CD4-positive, CD25-positive, alpha-beta regulatory T cell (primary cell): ENCODE results near the gene ZNF579. TPM values are rescaled to one million over a fixed set of nuclear protein-coding genes. Genes with fewer than 3 reads are reported as not detected.

Source experiments
- ATAC-seq, 2 donors: fragments of 150-1000 bp; cut with Tn5 transposase; one replicate each; pipeline ENCODE4 v1.10.0; 2021; ENCODE audit warnings: low read depth in 2 of 2, moderate number of reproducible peaks in 2 of 2, moderate library complexity in 1 of 2
- DNase-seq, 3 donors: peaks; one replicate each; pipeline versions ENCODE4 v3.0.0 to v3.0.0-alpha.2; 2012 to 2022; ENCODE audit warnings: mixed read lengths in 1 of 3
- H3K27ac ChIP-seq: one replicate; pipeline ENCODE4 v1.7.0; 2013; ENCODE audit warnings: mild to moderate bottlenecking, low read length; ENCODE audit not compliant: insufficient read depth, poor library complexity, severe bottlenecking
- H3K27me3 ChIP-seq: one replicate; pipeline ENCODE4 v1.7.0; 2013; ENCODE audit warnings: low read length; ENCODE audit not compliant: control insufficient read depth, insufficient read depth
- H3K36me3 ChIP-seq: one replicate; pipeline ENCODE4 v1.7.0; 2013; ENCODE audit warnings: mild to moderate bottlenecking, low read length, moderate library complexity; ENCODE audit not compliant: control insufficient read depth, insufficient read depth
- H3K4me1 ChIP-seq: 2 replicates; pipeline ENCODE4 v1.7.0; 2013; ENCODE audit warnings: mild to moderate bottlenecking, low read length; ENCODE audit not compliant: insufficient read depth, control insufficient read depth, poor library complexity, severe bottlenecking
- H3K4me3 ChIP-seq: one replicate; pipeline ENCODE4 v1.7.0; 2013; ENCODE audit warnings: low read depth, mild to moderate bottlenecking, low read length, moderate library complexity
- H3K9me3 ChIP-seq, 2 experiments: 1 replicate in 1 of 2; 2 replicates in 1 of 2; pipeline ENCODE4 v1.7.0; 2013; ENCODE audit warnings: low read length in 2 of 2, mild to moderate bottlenecking in 1 of 2, moderate library complexity in 1 of 2; ENCODE audit not compliant: control insufficient read depth in 2 of 2
- H3K27ac Mint-ChIP-seq, 3 donors: one replicate each; pipeline ENCODE4 v1.8.0; 2020 to 2022; ENCODE audit warnings: mild to moderate bottlenecking in 3 of 3, mixed read lengths in 3 of 3, moderate library complexity in 2 of 3
- H3K27me3 Mint-ChIP-seq: one replicate; pipeline ENCODE4 v1.8.0; 2022; ENCODE audit warnings: mild to moderate bottlenecking, mixed read lengths
- H3K36me3 Mint-ChIP-seq: one replicate; pipeline ENCODE4 v1.8.0; 2020; ENCODE audit warnings: mixed read lengths
- H3K4me1 Mint-ChIP-seq, 4 donors: one replicate each; pipeline ENCODE4 v1.8.0; 2020 to 2022; ENCODE audit warnings: mixed read lengths in 4 of 4, mild to moderate bottlenecking in 1 of 4
- H3K4me3 Mint-ChIP-seq, 4 donors: one replicate each; pipeline ENCODE4 v1.8.0; 2020 to 2022; ENCODE audit warnings: mild to moderate bottlenecking in 4 of 4, mixed read lengths in 4 of 4, moderate library complexity in 3 of 4
- H3K9me3 Mint-ChIP-seq, 7 donors: one replicate each; pipeline ENCODE4 v1.8.0; 2020 to 2022; ENCODE audit warnings: mixed read lengths in 7 of 7, mild to moderate bottlenecking in 3 of 7, moderate library complexity in 2 of 7
- polyA plus RNA-seq, 4 donors: library from polyadenylated mRNA; unstranded; fragments of 300-500 nt; fragmentation: Illumina TruSeq; gene quantifications; one replicate each; pipeline ENCODE4 v1.2.3, GENCODE V29; 2021
- total RNA-seq: library from RNA; stranded (reverse); gene quantifications from one replicate; pipeline ENCODE4 v1.2.3, GENCODE V29; 2022

ZNF579 gene
- total and polyA plus RNA-seq, 5 donors from 2014 or later = 0.13 to 4.2 (median 0.19) TPM; not detected in 1

- Histone ChIP-seq H3K27ac (no peak overlapping the region), H3K9me3 (no peaks in the 10 kb centered on the region), H3K27me3 (no peaks in the 10 kb centered on the region), H3K4me1 (no peaks in the 10 kb centered on the region), H3K36me3 (no peaks in the 10 kb centered on the region), H3K4me3 (no peak overlapping the region)
- Mint-ChIP-seq H3K9me3 (peaks cover 0 to 2% (median 0%) of the 10 kb centered on the region in 7 donors), H3K27ac (no peak overlapping the region), H3K4me1 (no peaks in the 10 kb centered on the region), H3K4me3 (no peak overlapping the region), H3K36me3 (no peaks in the 10 kb centered on the region), H3K27me3 (peaks cover 6% of the 10 kb centered on the region)
- DNase-seq (no peak), ATAC-seq (no peak)
These were observed 26.3 kb downstream of the ZNF579 start for GRCh38 chr19:55554302-55554701.

DNA sequence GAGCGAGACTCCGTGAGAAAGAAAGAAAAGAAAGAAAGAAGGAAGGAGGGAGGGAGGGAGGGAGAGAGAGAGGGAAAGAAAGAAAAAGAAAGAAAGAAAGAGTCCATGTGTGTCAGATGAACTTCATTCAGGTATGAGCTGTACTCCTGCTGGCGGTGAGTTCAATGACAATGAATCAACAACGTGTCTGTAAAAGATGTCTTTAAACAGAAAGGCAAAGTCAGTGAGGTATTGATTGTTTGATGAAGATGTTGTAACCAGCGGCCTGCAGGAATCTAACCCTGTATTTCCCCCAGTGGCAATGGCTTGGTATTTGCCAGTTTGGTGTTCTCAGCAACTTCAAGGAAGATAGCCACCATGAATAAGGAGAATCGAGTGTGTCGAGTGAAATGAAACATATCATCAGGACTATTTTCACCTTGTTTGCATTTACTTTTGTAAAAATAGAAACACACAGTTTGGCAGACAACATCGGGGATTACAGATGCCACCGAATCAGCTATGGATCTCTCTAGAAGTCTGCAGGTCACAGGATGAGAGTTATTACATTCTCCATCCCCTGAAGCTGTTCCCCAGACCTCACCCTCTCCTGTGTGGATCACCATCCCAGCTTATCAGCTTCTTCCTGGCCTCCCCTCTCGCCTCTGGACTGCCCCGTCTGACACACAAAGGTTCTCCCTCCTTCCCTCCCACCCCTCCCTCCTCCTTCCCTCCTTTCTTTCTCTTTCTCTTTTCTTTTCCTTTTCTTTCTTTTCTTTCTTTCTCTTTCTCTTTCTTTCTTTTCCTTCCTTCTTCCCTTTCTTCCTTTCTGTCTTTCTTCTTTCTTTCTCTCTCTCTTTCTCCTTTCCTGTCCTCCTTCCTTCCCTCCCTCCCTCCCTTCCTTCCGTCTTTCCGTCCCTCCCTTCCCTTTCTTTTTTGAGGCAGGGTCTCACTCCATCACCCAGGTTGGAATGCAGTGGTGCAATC is 27.1 kb downstream of the ZNF579 start:
- no peak for ATAC-seq
- H3K4me3 ChIP-seq = no peak overlapping the region
- Mint-ChIP-seq H3K4me3 (no peak overlapping the region), H3K27ac (no peak overlapping the region), H3K9me3 (peaks cover 0 to 2% (median 0%) of the 10 kb centered on the region in 7 donors), H3K4me1 (no peaks in the 10 kb centered on the region), H3K36me3 (no peaks in the 10 kb centered on the region), H3K27me3 (peaks cover 6% of the 10 kb centered on the region)
- H3K9me3 ChIP-seq = no peaks in the 10 kb centered on the region
- H3K27ac ChIP-seq = no peak overlapping the region
- no peak for DNase-seq
- no peaks in the 10 kb centered on the region for H3K36me3 ChIP-seq
- H3K27me3 ChIP-seq = no peaks in the 10 kb centered on the region
- H3K4me1 ChIP-seq = no peaks in the 10 kb centered on the region

- Mint-ChIP-seq H3K4me1 (no peaks in the 10 kb centered on the region), H3K36me3 (no peaks in the 10 kb centered on the region), H3K27ac (no peak overlapping the region), H3K9me3 (peaks cover 0 to 2% (median 0%) of the 10 kb centered on the region in 7 donors), H3K4me3 (no peak overlapping the region), H3K27me3 (peaks cover 6% of the 10 kb centered on the region)
- H3K27ac ChIP-seq = no peak overlapping the region
- H3K27me3 ChIP-seq = no peaks in the 10 kb centered on the region
- ATAC-seq = no peak
- H3K9me3 ChIP-seq = no peaks in the 10 kb centered on the region
- no peaks in the 10 kb centered on the region for H3K36me3 ChIP-seq
- H3K4me3 ChIP-seq = no peak overlapping the region
- no peaks in the 10 kb centered on the region for H3K4me1 ChIP-seq
- no peak for DNase-seq
These were observed 28.0 kb downstream of the ZNF579 start for GRCh38 chr19:55552620-55553019.

- no peak for DNase-seq
- no peaks in the 10 kb centered on the region for H3K36me3 ChIP-seq
- no peaks in the 10 kb centered on the region for H3K27me3 ChIP-seq
- H3K27ac Mint-ChIP-seq = no peak overlapping the region
- H3K36me3 Mint-ChIP-seq = no peaks in the 10 kb centered on the region
- no peak overlapping the region for H3K4me3 ChIP-seq
- H3K27me3 Mint-ChIP-seq = peaks cover 10% of the 10 kb centered on the region
- no peak for ATAC-seq
- H3K4me3 Mint-ChIP-seq = no peak overlapping the region
- peaks cover 0 to 3% (median 0%) of the 10 kb centered on the region in 7 donors for H3K9me3 Mint-ChIP-seq
- no peaks in the 10 kb centered on the region for H3K4me1 Mint-ChIP-seq
- no peaks in the 10 kb centered on the region for H3K9me3 ChIP-seq
- no peak overlapping the region for H3K27ac ChIP-seq
- no peaks in the 10 kb centered on the region for H3K4me1 ChIP-seq
These were observed 28.4 kb downstream of the ZNF579 start for GRCh38 chr19:55552206-55552605.

DNA sequence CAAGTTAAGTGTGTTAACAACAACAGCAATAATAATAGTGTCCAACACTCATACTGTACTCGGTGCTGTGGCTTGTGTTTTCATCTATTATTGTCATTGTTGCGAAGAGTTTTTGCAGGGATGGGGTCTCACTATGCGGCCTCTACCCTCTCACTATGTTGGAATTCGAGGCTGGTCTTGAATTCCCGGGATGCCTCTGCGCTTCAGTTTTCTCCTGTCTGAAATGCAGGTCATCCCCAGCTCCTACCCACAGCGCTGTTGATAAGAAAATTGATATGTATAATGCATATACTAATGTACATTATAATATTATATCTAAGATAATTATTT is 30.4 kb downstream of the ZNF579 start:
- Histone ChIP-seq H3K9me3 (no peaks in the 10 kb centered on the region), H3K27me3 (no peaks in the 10 kb centered on the region), H3K27ac (no peak overlapping the region), H3K36me3 (no peaks in the 10 kb centered on the region), H3K4me1 (no peaks in the 10 kb centered on the region), H3K4me3 (no peak overlapping the region)
- DNase-seq (no peak), ATAC-seq (no peak)
- Mint-ChIP-seq H3K27me3 (peaks cover 12% of the 10 kb centered on the region), H3K9me3 (peaks cover 0 to 3% (median 0%) of the 10 kb centered on the region in 7 donors), H3K36me3 (no peaks in the 10 kb centered on the region), H3K27ac (no peak overlapping the region), H3K4me3 (no peak overlapping the region), H3K4me1 (no peaks in the 10 kb centered on the region)

GRCh38 chr19:55549500-55550320 is 30.9 kb downstream of the ZNF579 start:
- DNase-seq = no peak
- H3K36me3 Mint-ChIP-seq = no peaks in the 10 kb centered on the region
- H3K36me3 ChIP-seq = no peaks in the 10 kb centered on the region
- H3K9me3 ChIP-seq = no peaks in the 10 kb centered on the region
- no peak overlapping the region for H3K27ac Mint-ChIP-seq
- H3K27me3 Mint-ChIP-seq = peaks cover 12% of the 10 kb centered on the region
- ATAC-seq = no peak
- H3K4me3 Mint-ChIP-seq = no peak overlapping the region
- no peak overlapping the region for H3K4me3 ChIP-seq
- no peaks in the 10 kb centered on the region for H3K4me1 ChIP-seq
- peaks cover 0 to 3% (median 0%) of the 10 kb centered on the region in 7 donors for H3K9me3 Mint-ChIP-seq
- no peak overlapping the region for H3K27ac ChIP-seq
- H3K27me3 ChIP-seq = no peaks in the 10 kb centered on the region
- no peaks in the 10 kb centered on the region for H3K4me1 Mint-ChIP-seq

DNA sequence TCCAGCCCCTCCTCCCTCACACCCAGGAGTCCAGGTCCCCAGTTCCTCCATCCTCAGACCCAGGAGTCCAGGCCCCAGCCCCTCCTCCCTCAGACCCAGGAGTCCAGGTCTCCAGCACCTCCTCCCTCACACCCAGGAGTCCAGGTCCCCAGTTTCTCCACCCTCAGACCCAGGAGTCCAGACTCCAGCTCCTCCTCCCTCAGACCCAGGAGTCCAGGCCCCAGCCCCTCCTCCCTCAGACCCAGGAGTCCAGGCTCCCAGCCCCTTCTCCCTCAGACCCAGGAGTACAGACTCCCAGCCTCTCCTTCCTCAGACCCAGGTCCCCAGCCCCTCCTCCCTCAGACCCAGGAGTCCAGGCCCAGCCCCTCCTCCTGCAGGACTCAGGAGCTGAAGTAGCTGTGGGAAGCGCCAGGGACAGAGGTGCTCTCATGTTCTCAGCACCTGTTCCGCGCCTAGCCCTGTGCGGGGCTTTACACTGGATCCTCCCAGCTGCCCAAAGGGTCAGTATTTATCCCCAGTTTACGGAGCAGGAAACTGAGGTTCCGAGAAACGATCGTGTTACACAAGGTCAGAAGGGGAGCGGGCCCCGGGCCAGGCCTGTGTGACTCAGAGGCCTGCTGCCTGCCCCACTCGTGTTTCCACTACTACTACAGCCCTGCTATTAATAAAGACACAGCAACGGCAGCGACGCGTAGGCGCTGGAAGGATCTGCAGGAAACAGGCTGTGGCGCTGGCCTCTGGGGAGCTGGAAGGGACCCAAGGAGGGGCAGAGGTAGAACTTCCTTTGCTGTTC is 33.6 kb downstream of the ZNF579 start:
- Histone ChIP-seq H3K4me1 (no peaks in the 10 kb centered on the region), H3K27me3 (no peaks in the 10 kb centered on the region), H3K27ac (no peak overlapping the region), H3K9me3 (no peaks in the 10 kb centered on the region), H3K4me3 (no peak overlapping the region), H3K36me3 (no peaks in the 10 kb centered on the region)
- Mint-ChIP-seq H3K27ac (no peak overlapping the region), H3K36me3 (no peaks in the 10 kb centered on the region), H3K4me3 (no peak overlapping the region), H3K9me3 (peaks cover 0 to 3% (median 1%) of the 10 kb centered on the region in 7 donors), H3K4me1 (no peaks in the 10 kb centered on the region), H3K27me3 (peaks cover 17% of the 10 kb centered on the region)
- no peak for ATAC-seq
- no peak for DNase-seq
